Measurements from ENCODE around the gene PIK3CB.
"Not testable (repeated sequence)": the region's sequence is repeated elsewhere in the genome, so short reads cannot be mapped to it uniquely, and the experiment has no call there.

Gene PIK3CB

GRCh38 chr3:138608322-138609135 is 226.2 kb downstream of the PIK3CB start, which contains the start of gene FAIM:
FAIM (plus strand) TSS chr3:138608771; CDS start chr3:138619727, 10,956 bp downstream.
- DNase-seq (ENCODE audit: low read depth): peak; percentile 76

- not testable (repeated sequence) for DNase-seq (ENCODE audit: low read depth)
Observed at GRCh38 chr3:138604106-138604595, 230.6 kb downstream of the PIK3CB start.

All from fibroblast of gingiva (primary cell).